Ascending aorta (tissue), 2 donors: ENCODE results near the gene CD164L2. TPM values are rescaled to one million over a fixed set of nuclear protein-coding genes. Genes with fewer than 3 reads are reported as not detected.

ENCODE experiments used
- DNase-seq, 2 donors: peaks; one replicate each; pipeline ENCODE4 v3.0.0-alpha.2; 2019; ENCODE audit warnings: low spot score in 2 of 2
- H3K27ac ChIP-seq, 2 donors: fragments of 200-600 bp; sonication (generic); one replicate each; pipeline ENCODE4 v1.5.1; 2016 to 2017; ENCODE audit warnings: mild to moderate bottlenecking in 1 of 2
- H3K27me3 ChIP-seq: fragments of 200-600 bp; sonication (generic); one replicate; pipeline ENCODE4 v1.5.1; 2017
- H3K36me3 ChIP-seq, 2 donors: fragments of 200-600 bp; sonication (generic); one replicate each; pipeline ENCODE4 v1.5.1; 2016
- H3K4me1 ChIP-seq, 2 donors: fragments of 200-600 bp; sonication (generic); one replicate each; pipeline ENCODE4 v1.5.1; 2016 to 2017; ENCODE audit warnings: mild to moderate bottlenecking in 1 of 2
- H3K4me3 ChIP-seq, 2 donors: fragments of 200-600 bp; sonication (generic); one replicate each; pipeline ENCODE4 v1.5.1; 2016 to 2017; ENCODE audit warnings: mild to moderate bottlenecking in 1 of 2
- H3K9me3 ChIP-seq, 2 donors: fragments of 200-600 bp; sonication (generic); one replicate each; pipeline ENCODE4 v1.5.1; 2016
- intact Hi-C: fragments of 100-400 bp; cut with DNase I; formaldehyde crosslinking; loops from one replicate; pipeline ENCODE4 v1.15.1; 2023
- total RNA-seq: library from RNA; depleted of rRNA; stranded (reverse); fragments of >200 nt; gene quantifications from one replicate; pipeline ENCODE4 v1.1.0, GENCODE V29; 2016
- TF ChIP-seq, protein P1 (sequence below), 3 experiments: fragments of 200-600 bp in 2 of 3; fragments of 450-650 bp in 1 of 3; sonication (generic) in 2 of 3; IDR thresholded peaks; one replicate each; pipeline ENCODE4 v1.5.1; 2016 to 2019; ENCODE audit warnings: antibody characterized with exemption in 3 of 3, mild to moderate bottlenecking in 1 of 3, moderate library complexity in 1 of 3

CD164L2 gene
- total RNA-seq, 1 donor from 2014 or later: not detected

DNA sequence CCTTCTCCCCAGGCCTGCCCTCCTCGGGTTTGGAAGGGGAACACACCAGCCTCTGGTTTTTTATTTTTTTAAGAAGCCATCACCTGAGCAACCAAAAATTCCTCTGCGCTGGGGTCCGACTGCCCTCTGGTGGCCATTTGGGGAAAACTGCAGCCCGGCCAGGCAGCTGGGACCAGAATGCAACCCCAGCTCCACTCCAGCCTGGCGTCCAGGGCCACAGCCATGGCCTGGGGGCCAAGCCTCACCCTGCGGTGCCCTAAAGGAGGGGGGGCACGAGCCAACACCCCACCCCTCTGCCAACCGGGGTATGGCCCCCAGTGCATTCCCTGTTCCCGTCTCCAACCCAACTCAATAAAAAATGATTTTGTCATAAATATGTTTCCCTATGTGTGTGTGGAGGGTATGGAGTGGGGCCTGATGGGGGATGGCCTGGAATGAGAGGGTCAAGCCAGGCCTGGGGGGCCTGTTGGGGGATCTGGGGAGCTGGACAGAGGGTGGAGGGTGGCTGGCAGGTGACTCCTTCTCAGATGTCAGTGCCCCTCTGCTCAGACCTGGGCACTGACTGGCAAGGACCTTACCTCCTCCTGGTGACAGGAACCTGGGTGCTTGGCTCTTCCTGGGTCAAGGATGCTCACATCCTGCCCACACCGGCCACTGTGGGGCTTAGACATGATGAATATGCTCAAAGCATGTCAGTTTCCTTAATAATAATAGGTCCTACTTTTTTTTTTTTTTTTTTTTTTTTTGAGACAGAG, 12.5 kb upstream of the CD164L2 start:
- Histone ChIP-seq H3K4me1 (peaks cover 13 to 14% of the 10 kb centered on the region in 2 donors), H3K27me3 (no peaks in the 10 kb centered on the region), H3K27ac (no peak overlapping the region), H3K9me3 (no peaks in the 10 kb centered on the region), H3K36me3 (no peaks in the 10 kb centered on the region), H3K4me3 (no peak overlapping the region)
- DNase-seq: peak in 1 of 2 donors; percentile 83
- TF ChIP-seq, protein P1, sequence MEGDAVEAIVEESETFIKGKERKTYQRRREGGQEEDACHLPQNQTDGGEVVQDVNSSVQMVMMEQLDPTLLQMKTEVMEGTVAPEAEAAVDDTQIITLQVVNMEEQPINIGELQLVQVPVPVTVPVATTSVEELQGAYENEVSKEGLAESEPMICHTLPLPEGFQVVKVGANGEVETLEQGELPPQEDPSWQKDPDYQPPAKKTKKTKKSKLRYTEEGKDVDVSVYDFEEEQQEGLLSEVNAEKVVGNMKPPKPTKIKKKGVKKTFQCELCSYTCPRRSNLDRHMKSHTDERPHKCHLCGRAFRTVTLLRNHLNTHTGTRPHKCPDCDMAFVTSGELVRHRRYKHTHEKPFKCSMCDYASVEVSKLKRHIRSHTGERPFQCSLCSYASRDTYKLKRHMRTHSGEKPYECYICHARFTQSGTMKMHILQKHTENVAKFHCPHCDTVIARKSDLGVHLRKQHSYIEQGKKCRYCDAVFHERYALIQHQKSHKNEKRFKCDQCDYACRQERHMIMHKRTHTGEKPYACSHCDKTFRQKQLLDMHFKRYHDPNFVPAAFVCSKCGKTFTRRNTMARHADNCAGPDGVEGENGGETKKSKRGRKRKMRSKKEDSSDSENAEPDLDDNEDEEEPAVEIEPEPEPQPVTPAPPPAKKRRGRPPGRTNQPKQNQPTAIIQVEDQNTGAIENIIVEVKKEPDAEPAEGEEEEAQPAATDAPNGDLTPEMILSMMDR (IDR thresholded peaks at IDR 0.05): peak; percentile 95 to 99 (median 97)
- intact Hi-C loops: loop anchor here (1.0 to 10.0 kb wide), 3 partner anchors 38 to 281 kb away; no protein-coding TSS in a partner anchor

DNA sequence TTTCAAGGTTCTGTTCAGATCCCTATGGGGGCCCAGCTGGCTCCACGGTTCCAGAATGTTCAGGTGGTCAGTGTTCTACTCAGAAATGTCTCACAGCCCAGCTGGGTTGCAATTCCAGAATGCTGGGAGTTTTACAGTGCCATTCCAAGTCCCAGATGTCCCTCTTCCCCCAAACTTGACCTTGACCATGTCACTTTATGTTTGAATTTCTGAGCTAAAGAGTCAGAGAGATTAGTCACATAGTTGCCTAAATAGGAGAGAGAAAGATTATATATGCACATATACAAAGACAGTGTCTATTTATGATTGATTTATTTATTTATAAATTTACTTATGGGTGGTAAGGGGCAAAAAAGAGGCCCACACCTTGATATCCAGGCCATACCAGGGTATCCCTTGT, 11.8 kb upstream of the CD164L2 start:
- Histone ChIP-seq H3K36me3 (no peaks in the 10 kb centered on the region), H3K4me1 (peaks cover 13 to 14% of the 10 kb centered on the region in 2 donors), H3K27me3 (no peaks in the 10 kb centered on the region), H3K4me3 (no peak overlapping the region), H3K9me3 (no peaks in the 10 kb centered on the region), H3K27ac (no peak overlapping the region)
- intact Hi-C loops: loop anchor here (1.0 to 10.0 kb wide), 3 partner anchors 38 to 280 kb away; no protein-coding TSS in a partner anchor
- no peak for DNase-seq
- TF ChIP-seq, protein P1 (IDR thresholded peaks at IDR 0.05): no peak

DNA sequence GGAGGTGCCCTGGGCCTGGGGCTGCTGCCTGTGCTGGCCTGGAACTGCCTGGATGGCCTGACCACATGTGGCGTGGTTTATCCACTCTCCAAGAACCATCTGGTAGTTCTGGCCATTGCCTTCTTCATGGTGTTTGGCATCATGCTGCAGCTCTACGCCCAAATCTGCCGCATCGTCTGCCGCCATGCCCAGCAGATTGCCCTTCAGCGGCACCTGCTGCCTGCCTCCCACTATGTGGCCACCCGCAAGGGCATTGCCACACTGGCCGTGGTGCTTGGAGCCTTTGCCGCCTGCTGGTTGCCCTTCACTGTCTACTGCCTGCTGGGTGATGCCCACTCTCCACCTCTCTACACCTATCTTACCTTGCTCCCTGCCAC, 11.1 kb upstream of the CD164L2 start:
- TF ChIP-seq, protein P1 (IDR thresholded peaks at IDR 0.05): no peak
- Histone ChIP-seq H3K4me3 (no peak overlapping the region), H3K4me1 (peaks cover 13 to 14% of the 10 kb centered on the region in 2 donors), H3K9me3 (no peaks in the 10 kb centered on the region), H3K27me3 (no peaks in the 10 kb centered on the region), H3K27ac (no peak overlapping the region), H3K36me3 (no peaks in the 10 kb centered on the region)
- intact Hi-C loops: loop anchor here (10.0 kb wide), 1 partner anchor 279 kb away; no protein-coding TSS in a partner anchor
- DNase-seq: no peak

DNA sequence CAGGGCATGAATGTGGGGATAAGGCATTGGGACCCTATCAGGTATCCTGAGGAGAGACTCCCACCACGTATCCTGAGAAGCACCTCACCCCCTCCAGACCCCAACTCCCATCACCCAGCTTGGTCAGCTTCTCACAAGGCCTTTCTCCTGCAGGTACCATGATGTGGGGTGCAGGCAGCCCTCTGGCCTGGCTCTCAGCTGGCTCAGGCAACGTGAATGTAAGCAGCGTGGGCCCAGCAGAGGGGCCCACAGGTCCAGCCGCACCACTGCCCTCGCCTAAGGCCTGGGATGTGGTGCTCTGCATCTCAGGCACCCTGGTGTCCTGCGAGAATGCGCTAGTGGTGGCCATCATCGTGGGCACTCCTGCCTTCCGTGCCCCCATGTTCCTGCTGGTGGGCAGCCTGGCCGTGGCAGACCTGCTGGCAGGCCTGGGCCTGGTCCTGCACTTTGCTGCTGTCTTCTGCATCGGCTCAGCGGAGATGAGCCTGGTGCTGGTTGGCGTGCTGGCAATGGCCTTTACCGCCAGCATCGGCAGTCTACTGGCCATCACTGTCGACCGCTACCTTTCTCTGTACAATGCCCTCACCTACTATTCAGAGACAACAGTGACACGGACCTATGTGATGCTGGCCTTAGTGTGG, 10.6 kb upstream of the CD164L2 start:
- H3K27me3 ChIP-seq: no peaks in the 10 kb centered on the region
- H3K27ac ChIP-seq: no peak overlapping the region
- no peak for DNase-seq
- H3K4me3 ChIP-seq: no peak overlapping the region
- intact Hi-C loops: loop anchor here (2.0 to 10.0 kb wide), 2 partner anchors 269 to 279 kb away; no protein-coding TSS in a partner anchor
- H3K36me3 ChIP-seq: no peaks in the 10 kb centered on the region
- no peaks in the 10 kb centered on the region for H3K9me3 ChIP-seq
- H3K4me1 ChIP-seq: peaks cover 13 to 14% of the 10 kb centered on the region in 2 donors
- TF ChIP-seq, protein P1 (IDR thresholded peaks at IDR 0.05): no peak

DNA sequence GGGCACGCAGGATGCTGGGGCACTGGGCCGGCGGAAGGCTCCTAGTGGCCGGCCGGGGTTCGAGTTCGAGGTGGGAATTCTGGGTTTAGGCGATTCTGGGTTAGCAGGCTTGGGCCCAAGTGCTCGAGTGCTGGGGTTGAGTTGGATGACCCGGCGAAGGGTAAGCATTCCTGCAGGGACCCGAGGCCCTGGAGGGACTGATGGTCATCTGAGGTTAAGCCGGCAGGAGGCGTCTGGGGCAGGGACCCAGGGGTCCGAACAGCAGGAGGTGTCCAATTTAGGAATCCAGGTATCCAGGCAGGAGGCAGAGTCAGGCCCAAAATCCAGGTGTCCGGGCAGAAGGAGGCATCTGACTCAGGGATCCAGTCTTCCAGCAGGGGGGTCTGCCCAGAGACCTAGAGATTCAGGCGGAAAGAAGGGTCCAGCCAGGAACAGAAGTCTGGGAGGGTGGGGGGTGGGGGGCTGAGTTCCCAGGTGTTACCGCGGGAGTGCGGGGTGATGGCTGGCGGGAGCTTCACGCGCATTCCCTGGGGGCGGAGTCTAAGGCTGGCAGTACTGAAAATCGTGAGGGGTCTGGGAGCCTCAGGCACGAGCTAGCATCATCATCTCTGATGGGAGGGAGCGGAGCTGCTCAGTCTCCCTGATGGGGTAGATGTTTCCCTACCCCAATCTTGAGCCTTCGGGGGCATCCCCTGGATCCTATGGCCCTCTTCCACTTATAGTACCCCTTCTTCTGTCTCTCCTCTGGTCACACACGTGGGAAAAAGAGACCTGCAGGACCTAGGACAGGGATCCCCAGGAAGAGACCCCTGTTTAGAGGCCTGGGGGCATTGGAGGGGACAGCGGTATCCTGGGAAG, 9.9 kb upstream of the CD164L2 start:
- intact Hi-C loops: loop anchor here (1.0 to 10.0 kb wide), 3 partner anchors 28 to 278 kb away; no protein-coding TSS in a partner anchor
- TF ChIP-seq, protein P1 (IDR thresholded peaks at IDR 0.05): peak in 2 of 3 experiments; percentile 12 to 16
- Histone ChIP-seq H3K36me3 (no peaks in the 10 kb centered on the region), H3K9me3 (no peaks in the 10 kb centered on the region), H3K27ac (peak overlapping the region; percentile 36 to 56), H3K27me3 (no peaks in the 10 kb centered on the region), H3K4me3 (peak overlapping the region; percentile 52 to 74), H3K4me1 (peaks cover 13 to 14% of the 10 kb centered on the region in 2 donors)
- DNase-seq: no peak
